ENCODE measurements around the gene WFDC9. TPM values are rescaled to one million over a fixed set of nuclear protein-coding genes. Genes with fewer than 3 reads are reported as not detected.

The WFDC9 gene
- total RNA-seq, 1 experiment from 2014 or later = not detected

- CTCF ChIA-PET = no interaction called here
- POLR2A ChIA-PET = no interaction called here
These were observed 23.3 kb downstream of the WFDC9 start for GRCh38 chr20:45607810-45608209.

GRCh38 chr20:45595235-45595634, 35.8 kb downstream of the WFDC9 start:
- H3K27me3 ChIP-seq (replicated peaks; ENCODE audit: control insufficient read depth, insufficient read depth, low read length) = 0 out of 2 replicates have a peak, but pooled peaks cover 3% of the 10 kb centered on the region
- no peaks in the 10 kb centered on the region for H3K36me3 ChIP-seq (ENCODE audit: control insufficient read depth, insufficient read depth, low read length)
- Mint-ChIP-seq H3K27ac (ENCODE audit: unreplicated experiment) (no peak overlapping the region), H3K9me3 (ENCODE audit: unreplicated experiment) (peaks cover 10% of the 10 kb centered on the region), H3K27me3 (ENCODE audit: insufficient read depth, unreplicated experiment) (peaks cover 7% of the 10 kb centered on the region), H3K4me3 (ENCODE audit: unreplicated experiment) (no peak overlapping the region), H3K4me1 (ENCODE audit: low read depth, unreplicated experiment) (no peaks in the 10 kb centered on the region), H3K36me3 (ENCODE audit: insufficient read depth, unreplicated experiment) (no peaks in the 10 kb centered on the region)
- TF ChIP-seq CTCF (IDR thresholded peaks at IDR 0.05; ENCODE audit: insufficient read depth in 1 of 2, low read depth in 1 of 2, low read length in 1 of 2, severe bottlenecking in 1 of 2, unreplicated experiment in 1 of 2) = no peak
- DNase-seq = no peak
- no TSS peak for BruUV-seq (replicated peaks)
- ChIA-PET POLR2A (no interaction called here), CTCF (interaction anchor here (1.0 to 3.8 kb wide), 3 partner anchors 34 to 176 kb away, joined by 3 to 38 read pairs (median 6); partner anchors contain the start of gene WFDC10A)
- H3K4me1 ChIP-seq = no peaks in the 10 kb centered on the region
- no peak overlapping the region for H3K4me3 ChIP-seq (ENCODE audit: low read depth, low read length)
- peaks cover 7% of the 10 kb centered on the region for H3K9me3 ChIP-seq
- intact Hi-C loops (cut with micrococcal nuclease; ENCODE audit: unreplicated experiment) = no loop called here

More at GRCh38 chr20:45607810-45608209, 23.3 kb downstream of the WFDC9 start:
- intact Hi-C loops (cut with micrococcal nuclease; ENCODE audit: unreplicated experiment) = no loop called here
- BruUV-seq (replicated peaks) = no TSS peak
- Histone ChIP-seq H3K9me3 (peaks cover 21% of the 10 kb centered on the region), H3K27me3 (replicated peaks; ENCODE audit: control insufficient read depth, insufficient read depth, low read length) (no peaks in the 10 kb centered on the region), H3K4me3 (ENCODE audit: low read depth, low read length) (no peak overlapping the region), H3K36me3 (ENCODE audit: control insufficient read depth, insufficient read depth, low read length) (no peaks in the 10 kb centered on the region), H3K4me1 (no peaks in the 10 kb centered on the region)
- Mint-ChIP-seq H3K27ac (ENCODE audit: unreplicated experiment) (no peak overlapping the region), H3K4me3 (ENCODE audit: unreplicated experiment) (no peak overlapping the region), H3K4me1 (ENCODE audit: low read depth, unreplicated experiment) (no peaks in the 10 kb centered on the region), H3K27me3 (ENCODE audit: insufficient read depth, unreplicated experiment) (peaks cover 6% of the 10 kb centered on the region), H3K9me3 (ENCODE audit: unreplicated experiment) (peaks cover 28% of the 10 kb centered on the region), H3K36me3 (ENCODE audit: insufficient read depth, unreplicated experiment) (no peaks in the 10 kb centered on the region)
- TF ChIP-seq CTCF (IDR thresholded peaks at IDR 0.05; ENCODE audit: insufficient read depth in 1 of 2, low read depth in 1 of 2, low read length in 1 of 2, severe bottlenecking in 1 of 2, unreplicated experiment in 1 of 2) = no peak
- no peak for DNase-seq

GRCh38 chr20:45593498-45593897, 37.6 kb downstream of the WFDC9 start:
- no peaks in the 10 kb centered on the region for H3K36me3 Mint-ChIP-seq (ENCODE audit: insufficient read depth, unreplicated experiment)
- Histone ChIP-seq H3K4me3 (ENCODE audit: low read depth, low read length) (no peak overlapping the region), H3K9me3 (peaks cover 7% of the 10 kb centered on the region), H3K4me1 (no peaks in the 10 kb centered on the region), H3K27me3 (replicated peaks; ENCODE audit: control insufficient read depth, insufficient read depth, low read length) (0 out of 2 replicates have a peak, but pooled peaks cover 3% of the 10 kb centered on the region), H3K36me3 (ENCODE audit: control insufficient read depth, insufficient read depth, low read length) (no peaks in the 10 kb centered on the region)
- peaks cover 7% of the 10 kb centered on the region for H3K27me3 Mint-ChIP-seq (ENCODE audit: insufficient read depth, unreplicated experiment)
- intact Hi-C loops (cut with micrococcal nuclease; ENCODE audit: unreplicated experiment) = loop anchor here (2.0 to 5.0 kb wide), 2 partner anchors 27 to 94 kb away; no protein-coding TSS in a partner anchor
- CTCF ChIA-PET = interaction anchor here (0.6 to 3.8 kb wide), 3 partner anchors 13 to 206 kb away, joined by 3 to 38 read pairs (median 5); no protein-coding TSS in a partner anchor
- POLR2A ChIA-PET = no interaction called here
- H3K4me1 Mint-ChIP-seq (ENCODE audit: low read depth, unreplicated experiment) = peaks cover 6% of the 10 kb centered on the region
- no peak for TF ChIP-seq CTCF (IDR thresholded peaks at IDR 0.05; ENCODE audit: insufficient read depth in 1 of 2, low read depth in 1 of 2, low read length in 1 of 2, severe bottlenecking in 1 of 2, unreplicated experiment in 1 of 2)
- H3K9me3 Mint-ChIP-seq (ENCODE audit: unreplicated experiment) = peaks cover 10% of the 10 kb centered on the region
- DNase-seq = no peak
- H3K4me3 Mint-ChIP-seq (ENCODE audit: unreplicated experiment) = no peak overlapping the region
- H3K27ac Mint-ChIP-seq (ENCODE audit: unreplicated experiment) = no peak overlapping the region
- BruUV-seq (replicated peaks) = no TSS peak
